H1 (cell line): ENCODE data around the gene PBX3.

Source experiments
- ATF2 ChIP-seq: IDR thresholded peaks from 2 replicates; pipeline ENCODE4 v1.6.1; 2012; ENCODE audit warnings: low read length, inconsistent platforms
- BRCA1 ChIP-seq: IDR thresholded peaks from 2 replicates; pipeline ENCODE4 v1.6.1; 2012; ENCODE audit warnings: low read depth, low read length, improper control_type of control experiment
- CBX5 ChIP-seq: fragments of 300-800, 300-1000 bp; sonication (generic); IDR thresholded peaks from 2 replicates; pipeline ENCODE4 v1.7.1; 2016; ENCODE audit warnings: antibody characterized with exemption, low read length, low read depth
- CEBPB ChIP-seq: IDR thresholded peaks from 2 replicates; pipeline ENCODE4 v1.6.1; 2012; ENCODE audit warnings: low read depth, low read length
- CHD2 ChIP-seq: IDR thresholded peaks from 2 replicates; pipeline ENCODE4 v1.6.1; 2012; ENCODE audit warnings: low read length, improper control_type of control experiment
- JUND ChIP-seq: IDR thresholded peaks from 2 replicates; pipeline ENCODE4 v1.6.1; 2011; ENCODE audit warnings: mild to moderate bottlenecking, improper control_type of control experiment, low read length
- POLR2A ChIP-seq, 2 experiments: IDR thresholded peaks; 1 replicate in 1 of 2; 2 replicates in 1 of 2; pipeline ENCODE4 v1.6.1; 2011; ENCODE audit warnings: low read depth in 2 of 2, low read length in 2 of 2, mild to moderate bottlenecking in 2 of 2; ENCODE audit errors: control extremely low read depth in 1 of 2
- TAF1 ChIP-seq: IDR thresholded peaks from 2 replicates; pipeline ENCODE4 v1.6.1; 2011; ENCODE audit warnings: mild to moderate bottlenecking, low read depth, low read length
- TCF12 ChIP-seq: IDR thresholded peaks from 2 replicates; pipeline ENCODE4 v1.6.1; 2011; ENCODE audit warnings: low read depth, mild to moderate bottlenecking, low read length
- TF ChIP-seq, protein P1 (sequence below), 3 experiments: IDR thresholded peaks; 1 replicate in 2 of 3; 2 replicates in 1 of 3; pipeline versions ENCODE4 v1.5.1 to v1.6.1; 2011; ENCODE audit warnings: low read length in 3 of 3, mild to moderate bottlenecking in 3 of 3, inconsistent platforms in 2 of 3, low read depth in 1 of 3, moderate library complexity in 1 of 3; ENCODE audit not compliant: insufficient read depth in 1 of 3; ENCODE audit errors: control extremely low read depth in 1 of 3
- TF ChIP-seq, protein P2 (sequence below): IDR thresholded peaks from 2 replicates; pipeline ENCODE4 v1.6.1; 2011; ENCODE audit warnings: low read depth, mild to moderate bottlenecking, low read length; ENCODE audit not compliant: insufficient read depth

GRCh38 chr9:126000731-126001580, 253.8 kb downstream of the PBX3 start:
- TF ChIP-seq, protein P1, sequence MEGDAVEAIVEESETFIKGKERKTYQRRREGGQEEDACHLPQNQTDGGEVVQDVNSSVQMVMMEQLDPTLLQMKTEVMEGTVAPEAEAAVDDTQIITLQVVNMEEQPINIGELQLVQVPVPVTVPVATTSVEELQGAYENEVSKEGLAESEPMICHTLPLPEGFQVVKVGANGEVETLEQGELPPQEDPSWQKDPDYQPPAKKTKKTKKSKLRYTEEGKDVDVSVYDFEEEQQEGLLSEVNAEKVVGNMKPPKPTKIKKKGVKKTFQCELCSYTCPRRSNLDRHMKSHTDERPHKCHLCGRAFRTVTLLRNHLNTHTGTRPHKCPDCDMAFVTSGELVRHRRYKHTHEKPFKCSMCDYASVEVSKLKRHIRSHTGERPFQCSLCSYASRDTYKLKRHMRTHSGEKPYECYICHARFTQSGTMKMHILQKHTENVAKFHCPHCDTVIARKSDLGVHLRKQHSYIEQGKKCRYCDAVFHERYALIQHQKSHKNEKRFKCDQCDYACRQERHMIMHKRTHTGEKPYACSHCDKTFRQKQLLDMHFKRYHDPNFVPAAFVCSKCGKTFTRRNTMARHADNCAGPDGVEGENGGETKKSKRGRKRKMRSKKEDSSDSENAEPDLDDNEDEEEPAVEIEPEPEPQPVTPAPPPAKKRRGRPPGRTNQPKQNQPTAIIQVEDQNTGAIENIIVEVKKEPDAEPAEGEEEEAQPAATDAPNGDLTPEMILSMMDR (IDR thresholded peaks at IDR 0.05; ENCODE audit: control extremely low read depth in 1 of 3, insufficient read depth in 1 of 3, low read depth in 1 of 3, low read length in 3 of 3), result no peak
- TF ChIP-seq ATF2 (no peak), POLR2A (IDR thresholded peaks at IDR 0.05; ENCODE audit: control extremely low read depth in 1 of 2, low read depth in 2 of 2, low read length in 2 of 2) (no peak), CHD2 (no peak), TCF12 (no peak), CEBPB (no peak), JUND (no peak), BRCA1 (no peak), CBX5 (no peak), TAF1 (no peak)
- TF ChIP-seq, protein P2, sequence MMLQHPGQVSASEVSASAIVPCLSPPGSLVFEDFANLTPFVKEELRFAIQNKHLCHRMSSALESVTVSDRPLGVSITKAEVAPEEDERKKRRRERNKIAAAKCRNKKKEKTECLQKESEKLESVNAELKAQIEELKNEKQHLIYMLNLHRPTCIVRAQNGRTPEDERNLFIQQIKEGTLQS, result no peak
